OCI-LY7 (cell line): ENCODE results near the gene VIPR2. TPM values are rescaled to one million over a fixed set of nuclear protein-coding genes. Genes with fewer than 3 reads are reported as not detected.

Source experiments
- BruUV-seq: library from RNA; stranded (reverse); fragments of 400-500 nt; replicated peaks from 2 replicates; lab custom pipeline; 2021; lab: Mats Ljungman, UMichigan
- CTCF ChIA-PET: fragments of 300-600 bp; sonication (Branson Sonifier 250); formaldehyde crosslinking; loops from one replicate; lab custom pipeline; 2022; ENCODE audit warnings: antibody characterized with exemption; ENCODE audit not compliant: unreplicated experiment; lab: Charles Lee
- POLR2A ChIA-PET: fragments of 300-600 bp; sonication (Branson Sonifier 250); formaldehyde crosslinking; loops from one replicate; lab custom pipeline; 2022; ENCODE audit warnings: antibody characterized with exemption; lab: Charles Lee
- DNase-seq: peaks from one replicate; pipeline ENCODE4 v3.0.0-alpha.2; 2015; ENCODE audit warnings: low spot score
- H2AFZ ChIP-seq: fragments of 200-600 bp; sonication (generic), shearing (Covaris generic); 2 replicates; pipeline ENCODE4 v1.6.1; 2014; ENCODE audit warnings: mild to moderate bottlenecking, antibody characterized with exemption, low read length, moderate library complexity
- H3K27ac ChIP-seq: fragments of 200-600 bp; sonication (generic); 2 replicates; pipeline ENCODE4 v1.5.1; 2014; ENCODE audit warnings: mixed run types, low read depth, mild to moderate bottlenecking, moderate library complexity, low read length, inconsistent platforms; ENCODE audit not compliant: poor library complexity, severe bottlenecking
- H3K36me3 ChIP-seq: fragments of 200-600 bp; sonication (generic); 2 replicates; pipeline ENCODE4 v1.6.1; 2014; ENCODE audit warnings: mild to moderate bottlenecking, antibody characterized with exemption, low read length, moderate library complexity, mixed read lengths; ENCODE audit not compliant: insufficient read depth
- H3K4me1 ChIP-seq: fragments of 200-600 bp; sonication (generic); 2 replicates; pipeline ENCODE4 v1.5.1; 2014; ENCODE audit warnings: mild to moderate bottlenecking, low read length; ENCODE audit not compliant: insufficient read depth, poor library complexity, severe bottlenecking
- H3K4me2 ChIP-seq: fragments of 200-600 bp; sonication (generic); 2 replicates; pipeline ENCODE4 v1.6.1; 2014; ENCODE audit warnings: mild to moderate bottlenecking, low read length
- H3K4me3 ChIP-seq: fragments of 200-600 bp; sonication (generic); 2 replicates; pipeline ENCODE4 v1.5.1; 2014; ENCODE audit warnings: mild to moderate bottlenecking, low read depth, low read length; ENCODE audit not compliant: poor library complexity, severe bottlenecking
- H3K79me2 ChIP-seq: fragments of 200-600 bp; sonication (generic); 2 replicates; pipeline ENCODE4 v1.6.1; 2016; ENCODE audit warnings: low read depth, mild to moderate bottlenecking, low read length, moderate library complexity, mixed read lengths; ENCODE audit not compliant: insufficient read depth
- H3K9me2 ChIP-seq: fragments of 200-600 bp; sonication (generic); 2 replicates; pipeline ENCODE4 v1.6.1; 2016; ENCODE audit warnings: mild to moderate bottlenecking, low read length, mixed read lengths; ENCODE audit not compliant: insufficient read depth
- H3K9me3 ChIP-seq: fragments of 200-600 bp; sonication (generic); 2 replicates; pipeline ENCODE4 v1.6.1; 2014; ENCODE audit warnings: mild to moderate bottlenecking, mixed run types, low read length, mixed read lengths
- H4K20me1 ChIP-seq: fragments of 200-600 bp; sonication (generic); 2 replicates; pipeline ENCODE4 v1.6.1; 2014; ENCODE audit warnings: mild to moderate bottlenecking, antibody characterized with exemption, low read length, moderate library complexity, mixed read lengths; ENCODE audit not compliant: insufficient read depth
- EZH2phosphoT487 ChIP-seq: fragments of 200-600 bp; sonication (generic); IDR thresholded peaks from 2 replicates; pipeline ENCODE4 v1.6.1; 2018; ENCODE audit warnings: low read depth, borderline replicate concordance, mild to moderate bottlenecking, mixed run types, antibody characterized with exemption, low read length, moderate library complexity, mixed read lengths
- intact Hi-C: fragments of 100-400 bp; cut with micrococcal nuclease; formaldehyde crosslinking; loops from one replicate; pipeline ENCODE4 v1.10.0; 2022; ENCODE audit not compliant: unreplicated experiment
- total RNA-seq, 2 experiments: library from RNA; depleted of rRNA in 1 of 2; stranded (reverse); fragments of >200 nt in 1 of 2; shearing (Covaris generic) in 1 of 2; gene quantifications; 2 replicates each; pipeline ENCODE4 v1.2.3, GENCODE V29; 2014 to 2022
- TF ChIP-seq, protein P1 (sequence below): fragments of 200-600 bp; sonication (generic); conservative IDR thresholded peaks from 2 replicates; pipeline ENCODE4 v1.5.1; 2014; ENCODE audit warnings: mild to moderate bottlenecking, antibody characterized with exemption, low read length, moderate library complexity, mixed read lengths

The VIPR2 gene
- total RNA-seq, 2 experiments from 2014 or later: not detected

GRCh38 chr7:159141660-159142059 lies 3.0 kb downstream of the VIPR2 start:
- Histone ChIP-seq H3K9me3 (no peaks in the 10 kb centered on the region), H3K27ac (no peak overlapping the region), H3K36me3 (no peaks in the 10 kb centered on the region), H3K4me1 (no peaks in the 10 kb centered on the region), H3K79me2 (no peaks in the 10 kb centered on the region), H3K4me2 (no peak overlapping the region), H2AFZ (no peak overlapping the region), H4K20me1 (no peaks in the 10 kb centered on the region), H3K9me2 (no peaks in the 10 kb centered on the region), H3K4me3 (no peak overlapping the region)
- CTCF ChIA-PET: no interaction called here
- intact Hi-C loops: no loop called here
- no TSS peak for BruUV-seq
- POLR2A ChIA-PET: no interaction called here
- TF ChIP-seq EZH2phosphoT487: no peak
- TF ChIP-seq, protein P1, sequence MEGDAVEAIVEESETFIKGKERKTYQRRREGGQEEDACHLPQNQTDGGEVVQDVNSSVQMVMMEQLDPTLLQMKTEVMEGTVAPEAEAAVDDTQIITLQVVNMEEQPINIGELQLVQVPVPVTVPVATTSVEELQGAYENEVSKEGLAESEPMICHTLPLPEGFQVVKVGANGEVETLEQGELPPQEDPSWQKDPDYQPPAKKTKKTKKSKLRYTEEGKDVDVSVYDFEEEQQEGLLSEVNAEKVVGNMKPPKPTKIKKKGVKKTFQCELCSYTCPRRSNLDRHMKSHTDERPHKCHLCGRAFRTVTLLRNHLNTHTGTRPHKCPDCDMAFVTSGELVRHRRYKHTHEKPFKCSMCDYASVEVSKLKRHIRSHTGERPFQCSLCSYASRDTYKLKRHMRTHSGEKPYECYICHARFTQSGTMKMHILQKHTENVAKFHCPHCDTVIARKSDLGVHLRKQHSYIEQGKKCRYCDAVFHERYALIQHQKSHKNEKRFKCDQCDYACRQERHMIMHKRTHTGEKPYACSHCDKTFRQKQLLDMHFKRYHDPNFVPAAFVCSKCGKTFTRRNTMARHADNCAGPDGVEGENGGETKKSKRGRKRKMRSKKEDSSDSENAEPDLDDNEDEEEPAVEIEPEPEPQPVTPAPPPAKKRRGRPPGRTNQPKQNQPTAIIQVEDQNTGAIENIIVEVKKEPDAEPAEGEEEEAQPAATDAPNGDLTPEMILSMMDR: no peak
- no peak for DNase-seq

DNA sequence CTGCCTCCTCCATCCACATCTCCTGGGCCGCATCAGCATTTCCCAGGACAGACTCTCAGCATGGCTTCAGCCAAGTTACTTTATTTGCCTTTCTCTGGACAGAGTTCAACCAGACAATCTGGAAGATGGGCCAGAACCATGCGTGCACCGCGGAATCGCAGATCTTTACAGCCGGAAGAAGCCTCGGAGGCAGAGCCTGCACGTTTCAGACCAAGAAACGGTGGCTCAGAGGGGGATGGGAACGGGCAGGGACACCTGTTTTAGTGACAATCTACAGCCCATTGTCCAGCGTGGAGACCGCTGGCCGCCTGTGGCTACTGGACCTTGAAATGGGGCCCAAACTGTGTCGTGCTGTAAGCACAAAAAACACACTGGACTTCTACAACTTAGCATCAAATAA lies 3.5 kb downstream of the VIPR2 start:
- Histone ChIP-seq H3K4me3 (no peak overlapping the region), H3K79me2 (no peaks in the 10 kb centered on the region), H3K27ac (no peak overlapping the region), H3K9me2 (no peaks in the 10 kb centered on the region), H4K20me1 (no peaks in the 10 kb centered on the region), H2AFZ (no peak overlapping the region), H3K4me2 (no peak overlapping the region), H3K9me3 (no peaks in the 10 kb centered on the region), H3K36me3 (no peaks in the 10 kb centered on the region), H3K4me1 (no peaks in the 10 kb centered on the region)
- no peak for TF ChIP-seq EZH2phosphoT487
- TF ChIP-seq, protein P1: no peak
- ChIA-PET CTCF (no interaction called here), POLR2A (no interaction called here)
- intact Hi-C loops: no loop called here
- DNase-seq: no peak
- no TSS peak for BruUV-seq

GRCh38 chr7:159140170-159140910 lies 4.3 kb downstream of the VIPR2 start:
- H4K20me1 ChIP-seq: no peaks in the 10 kb centered on the region
- no peak overlapping the region for H3K4me3 ChIP-seq
- no peak for TF ChIP-seq EZH2phosphoT487
- TF ChIP-seq, protein P1: no peak
- DNase-seq: no peak
- no peaks in the 10 kb centered on the region for H3K36me3 ChIP-seq
- ChIA-PET CTCF (no interaction called here), POLR2A (interaction anchor here (0.7 kb wide), 1 partner anchor 261 kb away, joined by 3 read pairs; no protein-coding TSS in a partner anchor)
- H3K27ac ChIP-seq: no peak overlapping the region
- BruUV-seq: no TSS peak
- intact Hi-C loops: no loop called here
- no peak overlapping the region for H2AFZ ChIP-seq
- H3K4me2 ChIP-seq: no peak overlapping the region
- H3K79me2 ChIP-seq: no peaks in the 10 kb centered on the region
- no peaks in the 10 kb centered on the region for H3K9me3 ChIP-seq
- H3K4me1 ChIP-seq: no peaks in the 10 kb centered on the region
- H3K9me2 ChIP-seq: no peaks in the 10 kb centered on the region
